Naive thymus-derived CD4-positive, alpha-beta T cell (primary cell): Measurements from ENCODE around the gene ICA1L. TPM values are rescaled to one million over a fixed set of nuclear protein-coding genes. Genes with fewer than 3 reads are reported as not detected.

Experiments
- ATAC-seq: fragments of 150-1000 bp; cut with Tn5 transposase; 2 replicates; pipeline ENCODE4 v1.10.0; 2021; ENCODE audit warnings: mild to moderate bottlenecking, moderate library complexity
- CTCF ChIA-PET: fragments of 350-600 bp; sonication (Branson Sonifier 250); formaldehyde crosslinking; loops from one replicate; lab custom pipeline; 2021; ENCODE audit warnings: antibody characterized with exemption; lab: Charles Lee
- POLR2A ChIA-PET: fragments of 350-600 bp; sonication (Branson Sonifier 250); formaldehyde crosslinking; loops from one replicate; lab custom pipeline; 2021; ENCODE audit warnings: antibody characterized with exemption, inconsistent platforms; lab: Charles Lee
- DNase-seq, 9 donors: peaks; one replicate each; pipeline versions ENCODE4 v3.0.0 to v3.0.0-alpha.2; 2020 to 2022; ENCODE audit warnings: mixed read lengths in 1 of 9
- H3K27ac ChIP-seq: one replicate; pipeline ENCODE4 v1.7.0; 2013; ENCODE audit warnings: mild to moderate bottlenecking, low read depth, low read length, moderate library complexity
- H3K27me3 ChIP-seq, 2 donors: one replicate each; pipeline ENCODE4 v1.7.0; 2013; ENCODE audit warnings: low read length in 2 of 2, mild to moderate bottlenecking in 2 of 2, moderate library complexity in 2 of 2; ENCODE audit not compliant: control insufficient read depth in 2 of 2, insufficient read depth in 2 of 2
- H3K36me3 ChIP-seq, 3 experiments: 1 replicate in 2 of 3; 2 replicates in 1 of 3; pipeline ENCODE4 v1.7.0; 2013; ENCODE audit warnings: low read length in 3 of 3, mild to moderate bottlenecking in 3 of 3, moderate library complexity in 1 of 3; ENCODE audit not compliant: insufficient read depth in 3 of 3, control insufficient read depth in 2 of 3
- H3K4me1 ChIP-seq, 2 donors: one replicate each; pipeline ENCODE4 v1.7.0; 2013; ENCODE audit warnings: low read length in 2 of 2, mild to moderate bottlenecking in 2 of 2, moderate library complexity in 1 of 2; ENCODE audit not compliant: control insufficient read depth in 2 of 2, insufficient read depth in 2 of 2
- H3K4me3 ChIP-seq: 2 replicates; pipeline ENCODE4 v1.7.0; 2013; ENCODE audit warnings: mild to moderate bottlenecking, low read length
- H3K9me3 ChIP-seq, 3 experiments: 1 replicate in 2 of 3; 2 replicates in 1 of 3; pipeline ENCODE4 v1.7.0; 2013; ENCODE audit warnings: low read length in 3 of 3; ENCODE audit not compliant: control insufficient read depth in 2 of 3
- H3K27ac Mint-ChIP-seq, 9 donors: one replicate each; pipeline ENCODE4 v1.8.0; 2020 to 2022; ENCODE audit warnings: mixed read lengths in 9 of 9, mild to moderate bottlenecking in 8 of 9, moderate library complexity in 5 of 9, inconsistent platforms in 2 of 9
- H3K27me3 Mint-ChIP-seq, 5 donors: one replicate each; pipeline ENCODE4 v1.8.0; 2021 to 2022; ENCODE audit warnings: mixed read lengths in 5 of 5, mild to moderate bottlenecking in 1 of 5
- H3K36me3 Mint-ChIP-seq, 5 donors: one replicate each; pipeline ENCODE4 v1.8.0; 2020 to 2022; ENCODE audit warnings: mixed read lengths in 5 of 5, mild to moderate bottlenecking in 3 of 5, inconsistent platforms in 1 of 5
- H3K4me1 Mint-ChIP-seq, 7 donors: one replicate each; pipeline ENCODE4 v1.8.0; 2020 to 2022; ENCODE audit warnings: mixed read lengths in 7 of 7, mild to moderate bottlenecking in 3 of 7, inconsistent platforms in 1 of 7
- H3K4me3 Mint-ChIP-seq, 10 donors: one replicate each; pipeline ENCODE4 v1.8.0; 2020 to 2022; ENCODE audit warnings: mild to moderate bottlenecking in 10 of 10, mixed read lengths in 10 of 10, moderate library complexity in 6 of 10, inconsistent platforms in 2 of 10
- H3K9me3 Mint-ChIP-seq, 11 donors: one replicate each; pipeline ENCODE4 v1.8.0; 2020 to 2022; ENCODE audit warnings: mixed read lengths in 11 of 11, mild to moderate bottlenecking in 4 of 11, inconsistent platforms in 1 of 11, moderate library complexity in 1 of 11
- intact Hi-C, 2 donors: fragments of 100-400 bp; cut with micrococcal nuclease; formaldehyde crosslinking; loops; one replicate each; pipeline ENCODE4 v1.15.1; 2023
- polyA plus RNA-seq, 2 donors: library from polyadenylated mRNA; unstranded; fragments of 300-500 nt; fragmentation: Illumina TruSeq; gene quantifications; one replicate each; pipeline ENCODE4 v1.2.3, GENCODE V29; 2021
- total RNA-seq, 6 experiments: library from RNA in 5 of 6; stranded (reverse) in 5 of 6; gene quantifications; 1 replicate in 5 of 6; 2 replicates in 1 of 6; pipeline ENCODE4 v1.2.3 and lab custom pipeline; 2021 to 2026

ICA1L gene
- total and polyA plus RNA-seq, 7 experiments from 2014 or later, result 0.65 to 4.6 (median 2.4) TPM

DNA sequence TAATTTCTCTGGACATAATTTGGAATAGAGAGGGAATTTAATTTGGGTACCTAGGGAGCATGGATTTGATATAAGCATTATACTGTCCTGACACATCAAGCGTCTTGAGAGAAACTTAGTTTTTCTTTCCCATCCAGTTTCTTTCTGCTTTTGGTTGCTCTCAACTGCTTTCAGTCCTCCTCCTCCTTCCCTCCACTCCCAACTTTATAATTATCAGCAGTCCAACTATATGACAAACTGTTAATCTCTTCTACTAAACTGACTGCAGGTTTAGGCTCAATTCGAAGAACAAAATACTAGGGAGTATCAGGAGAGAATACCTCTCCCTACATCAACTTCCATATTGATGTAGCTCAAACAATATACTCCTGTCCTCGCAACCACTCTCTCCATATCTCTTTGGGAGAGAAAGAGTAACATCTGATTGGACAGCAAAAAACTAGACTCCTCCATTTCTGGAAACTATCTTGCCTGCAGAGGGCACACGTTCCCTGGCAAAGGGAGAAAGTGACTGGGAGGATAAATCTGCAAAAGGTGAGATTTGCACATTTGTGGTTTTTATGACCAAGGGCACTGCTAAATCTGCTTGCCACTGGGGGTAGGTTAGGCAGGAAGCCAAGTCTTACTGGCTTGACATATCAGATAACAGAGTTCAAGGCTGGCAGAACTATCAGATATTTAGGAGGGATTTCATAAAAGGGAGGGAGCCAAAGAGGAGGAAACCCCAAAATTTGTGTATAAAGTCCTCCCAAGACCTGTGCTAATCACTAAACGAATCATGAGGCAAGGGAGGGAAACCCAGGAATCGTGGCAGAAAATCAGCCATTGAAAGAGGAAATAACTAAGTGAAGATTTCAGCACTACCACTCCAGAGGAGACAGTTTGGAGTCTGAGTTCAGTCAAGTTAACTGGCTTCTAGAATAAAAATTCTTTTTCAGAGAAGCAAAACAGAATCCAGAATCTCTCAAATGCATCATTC lies 40.0 kb downstream of the ICA1L start:
- Mint-ChIP-seq H3K4me1 (peaks cover 6 to 17% (median 10%) of the 10 kb centered on the region in 7 donors), H3K27me3 (no peaks in the 10 kb centered on the region), H3K9me3 (no peaks in the 10 kb centered on the region), H3K27ac (peak overlapping the region in 4 of 9 donors; percentile 14 to 75 (median 63)), H3K4me3 (peak overlapping the region in 8 of 10 donors; percentile 11 to 71 (median 38)), H3K36me3 (no peaks in the 10 kb centered on the region)
- Histone ChIP-seq H3K4me3 (no peak overlapping the region), H3K27me3 (no peaks in the 10 kb centered on the region), H3K4me1 (peaks cover 0 to 9% of the 10 kb centered on the region in 2 donors), H3K27ac (no peak overlapping the region), H3K36me3 (no peaks in the 10 kb centered on the region), H3K9me3 (no peaks in the 10 kb centered on the region)
- intact Hi-C loops, result loop anchor here (1.0 to 10.0 kb wide), 8 partner anchors 39 to 986 kb away; partner anchors contain the start of gene ICA1L (in 1 of the 2)
- POLR2A ChIA-PET, result no interaction called here
- peak in 8 of 9 donors; percentile 10 to 56 (median 46) for DNase-seq
- peak; percentile 80 for ATAC-seq
- CTCF ChIA-PET, result interaction anchor here (0.6 kb wide), 1 partner anchor 240 kb away, joined by 3 read pairs; no protein-coding TSS in a partner anchor

DNA sequence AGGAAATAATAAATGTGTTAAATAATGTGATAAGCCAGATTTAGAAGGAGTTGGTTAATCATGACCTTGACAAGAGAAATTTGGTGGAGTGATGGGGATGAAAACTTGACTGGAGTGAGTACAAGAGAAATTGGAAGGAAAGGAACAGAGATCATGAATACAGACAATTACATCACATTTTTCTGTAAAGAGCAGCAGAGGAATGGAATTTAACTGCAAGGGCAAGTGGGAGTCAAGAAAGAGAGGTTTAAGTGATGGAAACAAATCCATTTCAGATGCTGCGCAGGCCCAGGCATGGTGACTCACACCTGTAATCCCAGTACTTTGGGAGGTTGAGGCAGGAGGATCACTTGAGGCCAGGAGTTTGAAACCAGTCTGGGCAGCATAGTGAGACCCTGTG lies 46.7 kb downstream of the ICA1L start:
- no peaks in the 10 kb centered on the region for H3K27me3 Mint-ChIP-seq
- POLR2A ChIA-PET, result no interaction called here
- intact Hi-C loops, result no loop called here
- Histone ChIP-seq H3K4me1 (no peaks in the 10 kb centered on the region), H3K27me3 (no peaks in the 10 kb centered on the region), H3K9me3 (no peaks in the 10 kb centered on the region), H3K36me3 (no peaks in the 10 kb centered on the region), H3K27ac (no peak overlapping the region), H3K4me3 (no peak overlapping the region)
- H3K27ac Mint-ChIP-seq, result peak overlapping the region in 1 of 9 donors; percentile 37
- no peak for ATAC-seq
- peaks cover 0 to 6% (median 0%) of the 10 kb centered on the region in 7 donors for H3K4me1 Mint-ChIP-seq
- no peaks in the 10 kb centered on the region for H3K9me3 Mint-ChIP-seq
- CTCF ChIA-PET, result no interaction called here
- peaks cover 0 to 8% (median 0%) of the 10 kb centered on the region in 5 donors for H3K36me3 Mint-ChIP-seq
- DNase-seq, result no peak
- no peak overlapping the region for H3K4me3 Mint-ChIP-seq

GRCh38 chr2:202822411-202822810 lies 49.2 kb downstream of the ICA1L start:
- CTCF ChIA-PET, result interaction anchor here (1.0 kb wide), 1 partner anchor 233 kb away, joined by 4 read pairs; no protein-coding TSS in a partner anchor
- Mint-ChIP-seq H3K4me1 (peaks cover 0 to 6% (median 0%) of the 10 kb centered on the region in 7 donors), H3K27ac (no peak overlapping the region), H3K36me3 (peaks cover 0 to 8% (median 0%) of the 10 kb centered on the region in 5 donors), H3K4me3 (no peak overlapping the region), H3K9me3 (no peaks in the 10 kb centered on the region), H3K27me3 (no peaks in the 10 kb centered on the region)
- POLR2A ChIA-PET, result no interaction called here
- Histone ChIP-seq H3K36me3 (no peaks in the 10 kb centered on the region), H3K27ac (no peak overlapping the region), H3K9me3 (no peaks in the 10 kb centered on the region), H3K27me3 (no peaks in the 10 kb centered on the region), H3K4me1 (no peaks in the 10 kb centered on the region), H3K4me3 (no peak overlapping the region)
- intact Hi-C loops, result no loop called here
- DNase-seq (no peak), ATAC-seq (no peak)

- no peak for ATAC-seq
- H3K9me3 ChIP-seq, result no peaks in the 10 kb centered on the region
- peaks cover 0 to 6% (median 0%) of the 10 kb centered on the region in 7 donors for H3K4me1 Mint-ChIP-seq
- intact Hi-C loops, result no loop called here
- H3K27ac Mint-ChIP-seq, result no peak overlapping the region
- H3K36me3 ChIP-seq, result no peaks in the 10 kb centered on the region
- no peaks in the 10 kb centered on the region for H3K4me1 ChIP-seq
- no peak overlapping the region for H3K4me3 Mint-ChIP-seq
- H3K9me3 Mint-ChIP-seq, result no peaks in the 10 kb centered on the region
- DNase-seq, result no peak
- H3K27me3 ChIP-seq, result no peaks in the 10 kb centered on the region
- peaks cover 0 to 8% (median 0%) of the 10 kb centered on the region in 5 donors for H3K36me3 Mint-ChIP-seq
- H3K27ac ChIP-seq, result no peak overlapping the region
- H3K4me3 ChIP-seq, result no peak overlapping the region
- ChIA-PET CTCF (interaction anchor here (1.0 kb wide), 1 partner anchor 233 kb away, joined by 4 read pairs; no protein-coding TSS in a partner anchor), POLR2A (no interaction called here)
- no peaks in the 10 kb centered on the region for H3K27me3 Mint-ChIP-seq
Observed at GRCh38 chr2:202821206-202822160, 50.1 kb downstream of the ICA1L start.

DNA sequence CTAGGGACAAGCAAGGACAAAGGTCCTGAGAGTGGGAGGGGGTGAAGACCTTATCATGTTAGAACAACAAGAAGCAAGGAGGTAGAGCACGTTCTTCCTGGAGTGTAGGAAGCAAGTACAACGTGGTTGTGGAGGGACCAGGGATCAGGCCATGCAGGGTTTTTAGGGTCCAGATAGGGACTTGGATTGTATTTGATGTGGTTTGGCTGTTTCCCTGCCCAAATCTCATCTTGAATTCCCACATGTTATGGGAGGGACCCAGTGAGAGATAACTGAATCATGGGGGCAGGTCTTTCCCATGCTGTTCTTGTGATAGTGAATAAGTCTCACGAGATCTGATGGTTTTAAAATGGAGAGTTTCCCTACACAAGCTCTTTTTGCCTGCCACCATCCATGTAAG lies 53.2 kb downstream of the ICA1L start:
- H3K27ac Mint-ChIP-seq, result peak overlapping the region in 2 of 9 donors; percentile 0 to 20
- ATAC-seq, result no peak
- peaks cover 0 to 1% (median 0%) of the 10 kb centered on the region in 7 donors for H3K4me1 Mint-ChIP-seq
- H3K4me3 Mint-ChIP-seq, result no peak overlapping the region
- CTCF ChIA-PET, result no interaction called here
- Histone ChIP-seq H3K27me3 (no peaks in the 10 kb centered on the region), H3K27ac (no peak overlapping the region), H3K4me3 (no peak overlapping the region), H3K9me3 (peaks cover 0 to 4% (median 0%) of the 10 kb centered on the region in 3 experiments), H3K4me1 (no peaks in the 10 kb centered on the region), H3K36me3 (no peaks in the 10 kb centered on the region)
- DNase-seq, result no peak
- H3K9me3 Mint-ChIP-seq, result peaks cover 0 to 13% (median 6%) of the 10 kb centered on the region in 11 donors
- H3K27me3 Mint-ChIP-seq, result no peaks in the 10 kb centered on the region
- intact Hi-C loops, result no loop called here
- peaks cover 5 to 16% (median 14%) of the 10 kb centered on the region in 5 donors for H3K36me3 Mint-ChIP-seq
- POLR2A ChIA-PET, result no interaction called here

- Histone ChIP-seq H3K4me1 (no peaks in the 10 kb centered on the region), H3K4me3 (no peak overlapping the region), H3K9me3 (peaks cover 0 to 4% (median 0%) of the 10 kb centered on the region in 3 experiments), H3K27me3 (no peaks in the 10 kb centered on the region), H3K27ac (no peak overlapping the region), H3K36me3 (no peaks in the 10 kb centered on the region)
- Mint-ChIP-seq H3K27me3 (no peaks in the 10 kb centered on the region), H3K9me3 (peaks cover 0 to 15% (median 6%) of the 10 kb centered on the region in 11 donors), H3K4me3 (no peak overlapping the region), H3K36me3 (peaks cover 5 to 18% (median 14%) of the 10 kb centered on the region in 5 donors), H3K4me1 (peaks cover 0 to 1% (median 0%) of the 10 kb centered on the region in 7 donors), H3K27ac (no peak overlapping the region)
- ChIA-PET POLR2A (no interaction called here), CTCF (no interaction called here)
- DNase-seq (no peak), ATAC-seq (no peak)
- intact Hi-C loops, result no loop called here
Observed at GRCh38 chr2:202817771-202818170, 53.8 kb downstream of the ICA1L start.
